GM18861 (cell line): ENCODE data around the gene TAF11L10.
"Not testable (repeated sequence)": the region's sequence is repeated elsewhere in the genome, so short reads cannot be mapped to it uniquely, and the experiment has no call there.

Source experiments
- ATAC-seq: cut with Tn5 transposase; IDR thresholded peaks from one replicate; pipeline ENCODE4 v1.9.1; 2021; ENCODE audit not compliant: unreplicated experiment

TAF11L10 gene

DNA sequence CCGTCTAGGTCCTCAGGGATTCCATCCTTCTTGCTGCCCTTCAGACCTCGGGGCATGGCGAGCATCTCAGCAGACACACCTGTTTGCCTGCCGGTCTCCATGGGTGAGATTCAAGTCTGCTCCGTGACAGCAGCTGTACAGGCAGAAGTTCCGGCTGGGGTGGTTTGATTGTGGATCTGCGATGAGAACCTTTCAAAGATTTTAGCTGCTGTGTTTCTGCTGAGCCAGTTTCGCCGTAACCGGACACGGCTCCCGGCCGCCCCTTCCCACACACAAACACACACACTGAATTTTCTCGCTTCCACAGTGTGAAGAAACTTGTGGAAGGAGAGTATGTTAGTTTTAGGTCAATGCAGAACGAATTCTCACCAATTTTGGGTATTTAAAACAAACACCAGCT is at the start of gene TAF11L10:
TSS of gene TAF11L10 (minus strand) at position 101 of the 400 bp plus-strand sequence.
- not testable (repeated sequence) for ATAC-seq

- ATAC-seq: no peak
Measured at GRCh38 chr5:17634160-17634559, 36.5 kb upstream of the TAF11L10 start, which contains the start of gene TAF11L14. TSS of gene TAF11L14 (plus strand) at chr5:17634460.

- not testable (repeated sequence) for ATAC-seq
Measured at GRCh38 chr5:17631788-17632187, 34.2 kb upstream of the TAF11L10 start, which contains the start of gene TAF11L13. TSS of gene TAF11L13 (plus strand) at chr5:17632088.

DNA sequence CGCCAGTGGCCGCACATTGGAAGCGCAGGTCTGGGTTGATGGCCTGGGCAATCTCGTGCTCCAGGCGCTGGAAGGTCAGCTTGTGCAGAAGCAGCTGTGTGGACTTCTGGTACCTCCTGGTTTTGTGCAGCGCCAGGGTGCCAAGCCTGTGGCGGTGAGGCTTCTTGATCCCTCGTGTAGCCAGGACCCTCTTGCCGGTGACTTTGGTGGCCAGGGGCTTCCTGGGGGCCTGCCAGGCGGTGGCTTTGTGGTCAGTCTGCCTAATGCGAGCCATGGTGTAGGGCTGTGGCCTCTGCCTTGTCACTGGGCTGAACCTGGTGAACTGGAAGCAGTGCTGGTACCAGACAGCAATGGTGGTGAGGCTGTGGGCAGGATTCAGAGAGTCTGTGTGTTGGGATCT is 28.1 kb upstream of the TAF11L10 start:
- no peak for ATAC-seq

- no peak for ATAC-seq
Measured at GRCh38 chr5:17620627-17621026, 23.0 kb upstream of the TAF11L10 start.

DNA sequence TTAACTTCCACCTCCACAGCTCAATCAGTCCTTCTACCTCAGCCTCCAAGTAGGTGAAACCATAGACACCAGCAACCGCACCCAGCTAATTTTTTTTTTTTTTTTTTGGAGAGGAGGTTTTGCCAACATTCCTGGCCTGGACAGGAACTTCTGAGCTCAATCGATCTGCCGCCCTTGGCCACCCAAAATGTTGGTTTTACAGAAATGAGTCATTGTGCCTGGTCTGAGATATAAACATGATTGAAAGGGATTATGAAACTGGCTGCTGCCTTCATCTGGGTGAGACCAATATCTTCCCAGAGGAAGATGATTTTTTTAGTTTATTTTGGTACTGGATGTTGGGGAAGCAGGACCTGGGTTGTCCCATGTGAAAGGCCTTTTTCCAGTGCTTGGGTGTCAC is 21.7 kb upstream of the TAF11L10 start:
- ATAC-seq: no peak

GRCh38 chr5:17614872-17615605 is 17.4 kb upstream of the TAF11L10 start:
- ATAC-seq: no peak

- not testable (repeated sequence) for ATAC-seq
Measured at GRCh38 chr5:17610092-17610491, 12.5 kb upstream of the TAF11L10 start, which contains the start of gene TAF11L12. TSS of gene TAF11L12 (plus strand) at chr5:17610392.

- not testable (repeated sequence) for ATAC-seq
Measured at GRCh38 chr5:17607461-17607860, 9.8 kb upstream of the TAF11L10 start.

- ATAC-seq: no peak
Measured at GRCh38 chr5:17604951-17605350, 7.3 kb upstream of the TAF11L10 start.

DNA sequence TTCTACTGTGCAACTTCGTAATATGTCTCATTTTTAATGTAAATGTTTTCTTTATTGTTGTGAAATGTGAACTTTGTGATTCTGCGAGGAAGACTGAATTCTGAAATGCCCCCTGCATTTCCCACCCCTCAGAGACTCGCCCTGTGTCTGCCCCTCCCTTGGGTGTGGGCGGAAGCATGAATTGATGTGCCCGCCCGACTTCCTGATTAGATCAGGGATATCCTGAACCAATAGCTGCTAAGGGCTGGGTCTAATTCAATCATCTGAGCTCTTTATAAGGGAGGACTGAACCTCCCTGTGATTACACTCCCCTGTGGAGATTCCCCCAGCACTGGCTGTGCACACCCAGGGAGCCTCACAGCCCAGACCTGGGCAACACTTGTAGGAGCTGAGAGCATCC is 6.3 kb upstream of the TAF11L10 start, which contains the start of gene TAF11L11:
TSS of gene TAF11L11 (plus strand) at position 304 of the 400 bp plus-strand sequence.
- ATAC-seq: not testable (repeated sequence)

DNA sequence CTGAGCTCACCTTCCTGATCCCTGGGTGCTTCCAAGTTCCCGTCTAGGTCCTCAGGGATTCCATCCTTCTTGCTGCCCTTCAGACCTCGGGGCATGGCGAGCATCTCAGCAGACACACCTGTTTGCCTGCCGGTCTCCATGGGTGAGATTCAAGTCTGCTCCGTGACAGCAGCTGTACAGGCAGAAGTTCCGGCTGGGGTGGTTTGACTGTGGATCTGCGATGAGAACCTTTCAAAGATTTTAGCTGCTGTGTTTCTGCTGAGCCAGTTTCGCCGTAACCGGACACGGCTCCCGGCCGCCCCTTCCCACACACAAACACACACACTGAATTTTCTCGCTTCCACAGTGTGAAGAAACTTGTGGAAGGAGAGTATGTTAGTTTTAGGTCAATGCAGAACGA is 3.4 kb downstream of the TAF11L10 start, which contains the start of gene TAF11L9:
TSS of gene TAF11L9 (minus strand) at position 140 of the 400 bp plus-strand sequence.
- not testable (repeated sequence) for ATAC-seq

DNA sequence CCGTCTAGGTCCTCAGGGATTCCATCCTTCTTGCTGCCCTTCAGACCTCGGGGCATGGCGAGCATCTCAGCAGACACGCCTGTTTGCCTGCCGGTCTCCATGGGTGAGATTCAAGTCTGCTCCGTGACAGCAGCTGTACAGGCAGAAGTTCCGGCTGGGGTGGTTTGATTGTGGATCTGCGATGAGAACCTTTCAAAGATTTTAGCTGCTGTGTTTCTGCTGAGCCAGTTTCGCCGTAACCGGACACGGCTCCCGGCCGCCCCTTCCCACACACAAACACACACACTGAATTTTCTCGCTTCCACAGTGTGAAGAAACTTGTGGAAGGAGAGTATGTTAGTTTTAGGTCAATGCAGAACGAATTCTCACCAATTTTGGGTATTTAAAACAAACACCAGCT is 6.8 kb downstream of the TAF11L10 start, which contains the start of gene TAF11L8:
TSS of gene TAF11L8 (minus strand) at position 101 of the 400 bp plus-strand sequence.
- not testable (repeated sequence) for ATAC-seq

DNA sequence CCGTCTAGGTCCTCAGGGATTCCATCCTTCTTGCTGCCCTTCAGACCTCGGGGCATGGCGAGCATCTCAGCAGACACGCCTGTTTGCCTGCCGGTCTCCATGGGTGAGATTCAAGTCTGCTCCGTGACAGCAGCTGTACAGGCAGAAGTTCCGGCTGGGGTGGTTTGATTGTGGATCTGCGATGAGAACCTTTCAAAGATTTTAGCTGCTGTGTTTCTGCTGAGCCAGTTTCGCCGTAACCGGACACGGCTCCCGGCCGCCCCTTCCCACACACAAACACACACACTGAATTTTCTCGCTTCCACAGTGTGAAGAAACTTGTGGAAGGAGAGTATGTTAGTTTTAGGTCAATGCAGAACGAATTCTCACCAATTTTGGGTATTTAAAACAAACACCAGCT is 12.0 kb downstream of the TAF11L10 start, which contains the start of gene TAF11L7:
TSS of gene TAF11L7 (minus strand) at position 101 of the 400 bp plus-strand sequence.
- not testable (repeated sequence) for ATAC-seq
